GM13976 (cell line): ENCODE measurements around the gene SFRP2.

ENCODE experiments used
- DNase-seq: peaks from one replicate; pipeline ENCODE4 v3.0.0; 2012; ENCODE audit warnings: low spot score
- CTCF ChIP-seq: IDR thresholded peaks from 2 replicates; pipeline ENCODE4 v1.5.1; 2012; ENCODE audit warnings: borderline replicate concordance, mild to moderate bottlenecking; ENCODE audit not compliant: insufficient read depth; ENCODE audit errors: extremely low read depth, missing control alignments, control extremely low read depth
- in situ Hi-C: fragments of 300-500 bp; cut with MboI; formaldehyde crosslinking; loops from one replicate; pipeline ENCODE4 v1.12.0; 2022; ENCODE audit warnings: low sequenced_read_pairs, mixed read lengths, inconsistent platforms; ENCODE audit not compliant: unreplicated experiment

The SFRP2 gene

GRCh38 chr4:153785910-153786721 is 2.8 kb downstream of the SFRP2 start:
- TF ChIP-seq CTCF = peak; percentile 16
- DNase-seq = peak; percentile 44
- in situ Hi-C loops = loop anchor here (25.0 kb wide), 1 partner anchor 726 kb away; no protein-coding TSS in a partner anchor

GRCh38 chr4:153784166-153784699 is 4.7 kb downstream of the SFRP2 start:
- in situ Hi-C loops = loop anchor here (25.0 kb wide), 1 partner anchor 728 kb away; no protein-coding TSS in a partner anchor
- no peak for TF ChIP-seq CTCF

DNA sequence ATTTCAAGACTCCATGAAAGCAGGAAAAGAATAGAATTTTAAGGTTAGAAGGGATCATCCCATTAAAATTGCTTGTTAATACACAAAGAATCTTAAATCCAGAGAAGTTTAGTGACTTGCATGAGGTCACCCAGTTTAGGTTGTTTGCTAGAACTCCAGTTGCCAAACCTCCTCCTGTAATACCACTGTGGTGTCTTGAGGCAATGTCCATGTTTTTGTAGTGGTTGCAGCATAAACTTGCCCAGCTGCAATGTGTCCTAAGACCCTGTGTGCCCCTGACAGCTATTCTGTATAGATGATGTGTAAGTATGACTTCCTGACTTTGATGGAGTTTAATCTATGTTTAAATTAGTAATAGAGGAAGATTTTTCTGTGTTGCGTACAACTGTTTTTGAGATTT is 6.3 kb downstream of the SFRP2 start:
- TF ChIP-seq CTCF = no peak
- no peak for DNase-seq
- in situ Hi-C loops = loop anchor here (25.0 kb wide), 1 partner anchor 730 kb away; no protein-coding TSS in a partner anchor

More at GRCh38 chr4:153784166-153784699, 4.7 kb downstream of the SFRP2 start:
- no peak for DNase-seq

DNA sequence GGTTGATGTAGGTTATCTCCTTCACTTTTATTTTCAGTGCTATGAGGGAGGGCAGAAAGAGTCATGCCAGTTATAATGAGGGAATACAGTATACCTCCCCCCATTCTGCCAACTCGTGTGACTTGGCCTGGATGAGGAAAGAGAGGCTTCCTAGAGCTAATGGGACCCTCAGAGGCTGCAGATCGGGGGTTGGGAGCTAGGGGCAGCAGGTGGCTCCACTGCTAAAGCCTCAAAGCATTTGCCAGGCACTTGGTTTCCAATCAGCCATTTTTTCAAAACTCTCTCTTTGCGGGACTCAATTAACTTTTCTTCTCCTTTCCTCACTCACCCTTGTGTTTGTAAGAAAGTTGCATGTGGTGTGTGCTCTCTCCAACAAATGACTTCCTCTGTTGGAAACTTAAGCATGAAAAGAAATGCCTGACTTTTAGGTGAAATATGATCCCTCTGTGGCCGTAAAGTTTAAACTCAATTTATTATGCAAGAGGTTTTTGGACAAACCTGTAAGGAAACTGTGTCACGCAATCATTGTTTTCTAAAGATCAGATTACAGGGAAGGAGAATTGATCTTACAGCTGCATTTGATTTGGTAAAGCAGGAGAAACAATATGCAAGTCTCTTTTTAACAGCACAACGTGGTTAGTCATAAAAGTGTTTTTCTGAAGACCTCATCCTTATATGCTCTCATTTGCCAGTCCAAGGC is 7.0 kb downstream of the SFRP2 start:
- DNase-seq = no peak
- in situ Hi-C loops = loop anchor here (25.0 kb wide), 1 partner anchor 730 kb away; no protein-coding TSS in a partner anchor
- TF ChIP-seq CTCF = no peak

DNA sequence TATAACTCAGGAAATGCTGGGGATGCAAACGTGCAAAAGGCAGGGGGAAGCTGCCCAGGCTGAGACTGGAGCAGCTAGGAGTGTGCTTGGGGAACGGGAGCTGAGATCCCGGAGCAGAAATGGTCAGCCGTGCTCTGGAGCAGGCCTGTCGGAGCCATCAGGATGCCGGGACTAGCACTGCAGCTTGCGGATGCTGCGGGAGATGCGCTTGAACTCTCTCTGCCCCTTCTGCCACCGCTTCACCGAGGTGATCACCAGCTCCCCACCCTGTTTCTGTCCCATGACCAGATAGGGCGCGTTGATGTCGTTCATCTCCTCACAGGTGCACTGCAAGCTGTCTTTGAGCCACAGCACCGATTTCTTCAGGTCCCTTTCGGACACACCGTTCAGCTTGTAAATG is 7.6 kb downstream of the SFRP2 start:
- TF ChIP-seq CTCF = no peak
- in situ Hi-C loops = loop anchor here (25.0 kb wide), 1 partner anchor 731 kb away; no protein-coding TSS in a partner anchor
- DNase-seq = no peak

DNA sequence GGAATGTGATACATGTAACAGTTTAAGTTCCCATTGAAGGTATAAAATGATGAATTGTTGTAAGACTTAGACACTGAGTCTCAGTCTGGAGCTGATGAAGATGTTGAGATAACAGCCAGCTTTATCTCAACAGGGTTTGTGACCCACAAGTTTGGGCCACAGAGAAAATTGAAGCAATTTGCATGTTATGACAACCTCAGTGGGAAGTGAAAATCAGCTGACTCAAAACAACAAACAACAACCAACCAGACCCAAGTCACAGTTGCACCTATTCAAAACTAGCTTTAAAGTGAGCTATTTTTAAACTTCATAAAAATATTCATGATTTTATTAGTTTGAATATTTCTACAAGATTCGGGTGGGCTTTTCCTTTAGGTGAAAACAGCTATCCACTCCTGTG is 8.0 kb downstream of the SFRP2 start:
- no peak for DNase-seq
- in situ Hi-C loops = loop anchor here (25.0 kb wide), 1 partner anchor 731 kb away; no protein-coding TSS in a partner anchor
- TF ChIP-seq CTCF = no peak
